ENCODE results near the gene TOPBP1. TPM values are rescaled to one million over a fixed set of nuclear protein-coding genes. Genes with fewer than 3 reads are reported as not detected.

Gene TOPBP1
- total and polyA plus RNA-seq, 2 experiments from 2014 or later, result 15.8 to 42.2 TPM

DNA sequence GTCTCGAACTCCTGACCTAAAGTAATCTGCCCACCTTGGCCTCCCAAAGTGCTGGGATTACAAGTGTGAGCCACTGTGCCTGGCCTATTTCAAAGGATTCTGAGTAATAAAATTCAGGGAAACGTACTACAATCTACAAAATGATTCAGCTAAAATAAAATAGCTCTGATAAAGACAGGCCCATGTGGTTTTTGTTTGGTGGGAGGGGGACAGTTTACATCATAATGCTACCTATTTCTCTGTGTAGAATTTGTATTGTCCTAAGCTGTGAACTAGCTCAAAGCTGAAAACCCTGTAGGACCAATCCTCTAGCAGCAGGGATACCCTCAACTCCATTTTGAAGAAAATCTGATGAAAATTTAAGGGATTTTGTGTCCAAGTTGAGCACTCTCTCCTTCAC is 62.5 kb downstream of the TOPBP1 start (continued):
- TF ChIP-seq, protein P1, sequence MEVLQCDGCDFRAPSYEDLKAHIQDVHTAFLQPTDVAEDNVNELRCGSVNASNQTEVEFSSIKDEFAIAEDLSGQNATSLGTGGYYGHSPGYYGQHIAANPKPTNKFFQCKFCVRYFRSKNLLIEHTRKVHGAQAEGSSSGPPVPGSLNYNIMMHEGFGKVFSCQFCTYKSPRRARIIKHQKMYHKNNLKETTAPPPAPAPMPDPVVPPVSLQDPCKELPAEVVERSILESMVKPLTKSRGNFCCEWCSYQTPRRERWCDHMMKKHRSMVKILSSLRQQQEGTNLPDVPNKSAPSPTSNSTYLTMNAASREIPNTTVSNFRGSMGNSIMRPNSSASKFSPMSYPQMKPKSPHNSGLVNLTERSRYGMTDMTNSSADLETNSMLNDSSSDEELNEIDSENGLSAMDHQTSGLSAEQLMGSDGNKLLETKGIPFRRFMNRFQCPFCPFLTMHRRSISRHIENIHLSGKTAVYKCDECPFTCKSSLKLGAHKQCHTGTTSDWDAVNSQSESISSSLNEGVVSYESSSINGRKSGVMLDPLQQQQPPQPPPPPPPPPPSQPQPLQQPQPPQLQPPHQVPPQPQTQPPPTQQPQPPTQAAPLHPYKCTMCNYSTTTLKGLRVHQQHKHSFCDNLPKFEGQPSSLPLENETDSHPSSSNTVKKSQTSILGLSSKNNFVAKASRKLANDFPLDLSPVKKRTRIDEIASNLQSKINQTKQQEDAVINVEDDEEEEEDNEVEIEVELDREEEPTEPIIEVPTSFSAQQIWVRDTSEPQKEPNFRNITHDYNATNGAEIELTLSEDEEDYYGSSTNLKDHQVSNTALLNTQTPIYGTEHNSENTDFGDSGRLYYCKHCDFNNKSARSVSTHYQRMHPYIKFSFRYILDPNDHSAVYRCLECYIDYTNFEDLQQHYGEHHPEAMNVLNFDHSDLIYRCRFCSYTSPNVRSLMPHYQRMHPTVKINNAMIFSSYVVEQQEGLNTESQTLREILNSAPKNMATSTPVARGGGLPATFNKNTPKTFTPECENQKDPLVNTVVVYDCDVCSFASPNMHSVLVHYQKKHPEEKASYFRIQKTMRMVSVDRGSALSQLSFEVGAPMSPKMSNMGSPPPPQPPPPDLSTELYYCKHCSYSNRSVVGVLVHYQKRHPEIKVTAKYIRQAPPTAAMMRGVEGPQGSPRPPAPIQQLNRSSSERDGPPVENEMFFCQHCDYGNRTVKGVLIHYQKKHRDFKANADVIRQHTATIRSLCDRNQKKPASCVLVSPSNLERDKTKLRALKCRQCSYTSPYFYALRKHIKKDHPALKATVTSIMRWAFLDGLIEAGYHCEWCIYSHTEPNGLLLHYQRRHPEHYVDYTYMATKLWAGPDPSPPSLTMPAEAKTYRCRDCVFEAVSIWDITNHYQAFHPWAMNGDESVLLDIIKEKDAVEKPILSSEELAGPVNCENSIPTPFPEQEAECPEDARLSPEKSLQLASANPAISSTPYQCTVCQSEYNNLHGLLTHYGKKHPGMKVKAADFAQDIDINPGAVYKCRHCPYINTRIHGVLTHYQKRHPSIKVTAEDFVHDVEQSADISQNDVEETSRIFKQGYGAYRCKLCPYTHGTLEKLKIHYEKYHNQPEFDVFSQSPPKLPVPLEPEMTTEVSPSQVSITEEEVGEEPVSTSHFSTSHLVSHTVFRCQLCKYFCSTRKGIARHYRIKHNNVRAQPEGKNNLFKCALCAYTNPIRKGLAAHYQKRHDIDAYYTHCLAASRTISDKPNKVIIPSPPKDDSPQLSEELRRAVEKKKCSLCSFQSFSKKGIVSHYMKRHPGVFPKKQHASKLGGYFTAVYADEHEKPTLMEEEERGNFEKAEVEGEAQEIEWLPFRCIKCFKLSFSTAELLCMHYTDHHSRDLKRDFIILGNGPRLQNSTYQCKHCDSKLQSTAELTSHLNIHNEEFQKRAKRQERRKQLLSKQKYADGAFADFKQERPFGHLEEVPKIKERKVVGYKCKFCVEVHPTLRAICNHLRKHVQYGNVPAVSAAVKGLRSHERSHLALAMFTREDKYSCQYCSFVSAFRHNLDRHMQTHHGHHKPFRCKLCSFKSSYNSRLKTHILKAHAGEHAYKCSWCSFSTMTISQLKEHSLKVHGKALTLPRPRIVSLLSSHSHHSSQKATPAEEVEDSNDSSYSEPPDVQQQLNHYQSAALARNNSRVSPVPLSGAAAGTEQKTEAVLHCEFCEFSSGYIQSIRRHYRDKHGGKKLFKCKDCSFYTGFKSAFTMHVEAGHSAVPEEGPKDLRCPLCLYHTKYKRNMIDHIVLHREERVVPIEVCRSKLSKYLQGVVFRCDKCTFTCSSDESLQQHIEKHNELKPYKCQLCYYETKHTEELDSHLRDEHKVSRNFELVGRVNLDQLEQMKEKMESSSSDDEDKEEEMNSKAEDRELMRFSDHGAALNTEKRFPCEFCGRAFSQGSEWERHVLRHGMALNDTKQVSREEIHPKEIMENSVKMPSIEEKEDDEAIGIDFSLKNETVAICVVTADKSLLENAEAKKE (CRISPR knock-in tag; IDR thresholded peaks at IDR 0.05), result no peak
- TF ChIP-seq EZH2 (IDR thresholded peaks at IDR 0.05; ENCODE audit: low read depth, unreplicated experiment) (no peak), CREB1 (CRISPR knock-in tag; IDR thresholded peaks at IDR 0.05; ENCODE audit: low read depth) (no peak), EZH2phosphoT487 (IDR thresholded peaks at IDR 0.05; ENCODE audit: unreplicated experiment) (no peak), NANOG (IDR thresholded peaks at IDR 0.05; ENCODE audit: borderline replicate concordance) (no peak), JUNB (IDR thresholded peaks at IDR 0.05; ENCODE audit: unreplicated experiment) (no peak), POLR2AphosphoS5 (IDR thresholded peaks at IDR 0.05; ENCODE audit: low read depth) (no peak), ZNF331 (CRISPR knock-in tag; IDR thresholded peaks at IDR 0.05; ENCODE audit: low read depth) (no peak)

DNA sequence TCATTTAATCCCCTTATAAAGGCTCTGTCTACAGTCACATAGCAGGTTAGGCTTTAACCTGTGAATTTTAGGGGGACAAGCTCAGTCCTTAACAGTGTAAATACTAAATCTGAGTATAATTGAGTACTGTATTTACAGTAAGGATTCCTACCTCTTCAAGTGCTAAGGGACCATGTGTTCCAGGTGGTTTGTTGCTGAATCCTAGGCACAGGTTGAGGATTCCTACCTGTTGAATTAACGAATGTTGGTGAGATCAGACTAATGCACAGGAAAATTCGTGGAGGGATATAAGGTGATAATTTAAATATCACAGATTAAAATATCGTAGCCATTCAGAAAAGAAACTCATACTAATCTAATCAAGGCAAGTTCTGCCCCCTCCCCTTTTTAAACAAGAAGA is 63.3 kb downstream of the TOPBP1 start:
- Histone ChIP-seq H3K36me3 (ENCODE audit: insufficient read depth) (no peaks in the 10 kb centered on the region), H3F3A (replicated peaks; ENCODE audit: low read depth) (no peaks in the 10 kb centered on the region), H3K4me2 (no peak overlapping the region), H3K4me1 (ENCODE audit: insufficient read depth) (peaks cover 7% of the 10 kb centered on the region; the same call in 1 of the 2 replicates), H2AFZ (no peak overlapping the region), H3K79me2 (replicated peaks; ENCODE audit: insufficient read depth) (no peaks in the 10 kb centered on the region), H3K27me3 (ENCODE audit: insufficient read depth) (no peaks in the 10 kb centered on the region), H3K4me3 (no peak overlapping the region), H3K27ac (ENCODE audit: low read depth) (no peak overlapping the region), H3K9me2 (ENCODE audit: insufficient read depth) (no peaks in the 10 kb centered on the region), H4K20me1 (replicated peaks; ENCODE audit: insufficient read depth) (no peaks in the 10 kb centered on the region)
- no peak overlapping the region for H3K27ac Mint-ChIP-seq
- H3K36me3 Mint-ChIP-seq (ENCODE audit: low read depth), result peaks cover 8% of the 10 kb centered on the region; the same call in 1 of the 3 replicates
- peak; percentile 21; the same call in 1 of the 3 replicates for ATAC-seq
- no peak overlapping the region for H3K4me3 Mint-ChIP-seq
- H3K27me3 Mint-ChIP-seq (ENCODE audit: insufficient read depth, low read depth, poor library complexity), result peaks cover 1% of the 10 kb centered on the region
- no peak for DNase-seq (ENCODE audit: low spot score)
- no peaks in the 10 kb centered on the region for H3K9me3 Mint-ChIP-seq
- H3K4me1 Mint-ChIP-seq, result no peaks in the 10 kb centered on the region
- TF ChIP-seq POLR2AphosphoS5 (IDR thresholded peaks at IDR 0.05; ENCODE audit: low read depth) (no peak), ZNF114 (CRISPR knock-in tag; IDR thresholded peaks at IDR 0.05) (no peak), NANOG (IDR thresholded peaks at IDR 0.05; ENCODE audit: borderline replicate concordance) (no peak), EZH2phosphoT487 (IDR thresholded peaks at IDR 0.05; ENCODE audit: unreplicated experiment) (no peak)
- TF ChIP-seq, protein P2, sequence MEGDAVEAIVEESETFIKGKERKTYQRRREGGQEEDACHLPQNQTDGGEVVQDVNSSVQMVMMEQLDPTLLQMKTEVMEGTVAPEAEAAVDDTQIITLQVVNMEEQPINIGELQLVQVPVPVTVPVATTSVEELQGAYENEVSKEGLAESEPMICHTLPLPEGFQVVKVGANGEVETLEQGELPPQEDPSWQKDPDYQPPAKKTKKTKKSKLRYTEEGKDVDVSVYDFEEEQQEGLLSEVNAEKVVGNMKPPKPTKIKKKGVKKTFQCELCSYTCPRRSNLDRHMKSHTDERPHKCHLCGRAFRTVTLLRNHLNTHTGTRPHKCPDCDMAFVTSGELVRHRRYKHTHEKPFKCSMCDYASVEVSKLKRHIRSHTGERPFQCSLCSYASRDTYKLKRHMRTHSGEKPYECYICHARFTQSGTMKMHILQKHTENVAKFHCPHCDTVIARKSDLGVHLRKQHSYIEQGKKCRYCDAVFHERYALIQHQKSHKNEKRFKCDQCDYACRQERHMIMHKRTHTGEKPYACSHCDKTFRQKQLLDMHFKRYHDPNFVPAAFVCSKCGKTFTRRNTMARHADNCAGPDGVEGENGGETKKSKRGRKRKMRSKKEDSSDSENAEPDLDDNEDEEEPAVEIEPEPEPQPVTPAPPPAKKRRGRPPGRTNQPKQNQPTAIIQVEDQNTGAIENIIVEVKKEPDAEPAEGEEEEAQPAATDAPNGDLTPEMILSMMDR (conservative IDR thresholded peaks at IDR 0.05; ENCODE audit: low read depth in 2 of 2), result no peak
- TF ChIP-seq, protein P3, sequence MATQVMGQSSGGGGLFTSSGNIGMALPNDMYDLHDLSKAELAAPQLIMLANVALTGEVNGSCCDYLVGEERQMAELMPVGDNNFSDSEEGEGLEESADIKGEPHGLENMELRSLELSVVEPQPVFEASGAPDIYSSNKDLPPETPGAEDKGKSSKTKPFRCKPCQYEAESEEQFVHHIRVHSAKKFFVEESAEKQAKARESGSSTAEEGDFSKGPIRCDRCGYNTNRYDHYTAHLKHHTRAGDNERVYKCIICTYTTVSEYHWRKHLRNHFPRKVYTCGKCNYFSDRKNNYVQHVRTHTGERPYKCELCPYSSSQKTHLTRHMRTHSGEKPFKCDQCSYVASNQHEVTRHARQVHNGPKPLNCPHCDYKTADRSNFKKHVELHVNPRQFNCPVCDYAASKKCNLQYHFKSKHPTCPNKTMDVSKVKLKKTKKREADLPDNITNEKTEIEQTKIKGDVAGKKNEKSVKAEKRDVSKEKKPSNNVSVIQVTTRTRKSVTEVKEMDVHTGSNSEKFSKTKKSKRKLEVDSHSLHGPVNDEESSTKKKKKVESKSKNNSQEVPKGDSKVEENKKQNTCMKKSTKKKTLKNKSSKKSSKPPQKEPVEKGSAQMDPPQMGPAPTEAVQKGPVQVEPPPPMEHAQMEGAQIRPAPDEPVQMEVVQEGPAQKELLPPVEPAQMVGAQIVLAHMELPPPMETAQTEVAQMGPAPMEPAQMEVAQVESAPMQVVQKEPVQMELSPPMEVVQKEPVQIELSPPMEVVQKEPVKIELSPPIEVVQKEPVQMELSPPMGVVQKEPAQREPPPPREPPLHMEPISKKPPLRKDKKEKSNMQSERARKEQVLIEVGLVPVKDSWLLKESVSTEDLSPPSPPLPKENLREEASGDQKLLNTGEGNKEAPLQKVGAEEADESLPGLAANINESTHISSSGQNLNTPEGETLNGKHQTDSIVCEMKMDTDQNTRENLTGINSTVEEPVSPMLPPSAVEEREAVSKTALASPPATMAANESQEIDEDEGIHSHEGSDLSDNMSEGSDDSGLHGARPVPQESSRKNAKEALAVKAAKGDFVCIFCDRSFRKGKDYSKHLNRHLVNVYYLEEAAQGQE (IDR thresholded peaks at IDR 0.05; ENCODE audit: unreplicated experiment), result no peak
